Left colon (tissue), 2 donors: ENCODE results near the gene NCEH1. TPM values are rescaled to one million over a fixed set of nuclear protein-coding genes. Genes with fewer than 3 reads are reported as not detected.
"Not testable (repeated sequence)": the region's sequence is repeated elsewhere in the genome, so short reads cannot be mapped to it uniquely, and the experiment has no call there.

Experiments used
- ATAC-seq: fragments of 200-7000 bp; cut with Tn5 transposase; one replicate; pipeline ENCODE4 v1.9.1; 2020; ENCODE audit warnings: mild to moderate bottlenecking, moderate library complexity
- DNase-seq, 2 donors: peaks; one replicate each; pipeline ENCODE4 v3.0.0-alpha.2; 2020
- intact Hi-C, 2 donors: fragments of 100-400 bp; cut with DNase I in 1 of 2; cut with micrococcal nuclease in 1 of 2; formaldehyde crosslinking; loops; one replicate each; pipeline versions ENCODE4 v1.11.2 to v1.14.0; 2022; cut with DNase I, micrococcal nuclease
- total RNA-seq, 2 donors: library from RNA; stranded (reverse); fragmentation: NEBNext Ultra II Directional; extraction: Animal tissue kit (Norgen Biotek cat#: 25700); gene quantifications; one replicate each; pipeline ENCODE4 v1.2.1, GENCODE V29; 2021
- donor health status: DM: no; HTN: no; CAD: no.
- donor health status: DM: yes; HTN: yes; CAD: no.

Gene NCEH1
- total RNA-seq, 2 donors from 2014 or later: 43.3 to 49.0 TPM

- ATAC-seq (peak; percentile 87), DNase-seq (no peak)
- intact Hi-C loops: no loop called here
These were observed 22.3 kb downstream of the NCEH1 start for GRCh38 chr3:172688588-172688987.

GRCh38 chr3:172687501-172687900, 23.4 kb downstream of the NCEH1 start:
- intact Hi-C loops: no loop called here
- no peak for DNase-seq
- no peak for ATAC-seq

GRCh38 chr3:172685331-172686214, 25.3 kb downstream of the NCEH1 start:
- no peak for DNase-seq
- ATAC-seq: no peak
- intact Hi-C loops: no loop called here

- DNase-seq: no peak
- intact Hi-C loops: no loop called here
- ATAC-seq: no peak
These were observed 30.2 kb downstream of the NCEH1 start for GRCh38 chr3:172680684-172681083.

DNA sequence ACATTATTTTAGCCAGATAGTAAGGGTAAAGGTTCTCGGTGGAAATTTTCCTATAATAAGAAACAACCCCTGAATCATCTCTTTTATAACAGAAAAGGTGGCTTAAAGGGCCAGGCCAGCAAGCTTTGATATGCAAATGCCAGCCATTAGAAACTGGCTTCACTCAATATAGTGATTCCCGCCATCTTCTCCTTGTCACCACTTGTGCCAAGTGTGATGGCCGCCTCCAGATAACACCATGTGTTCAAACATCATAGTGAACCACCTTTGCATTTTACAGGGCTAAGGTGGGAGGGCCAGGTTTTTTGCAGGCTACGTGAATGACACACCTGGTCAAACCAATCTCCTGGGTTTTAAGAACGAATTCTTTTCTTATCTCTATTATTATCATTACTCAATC, 31.3 kb downstream of the NCEH1 start:
- DNase-seq (no peak), ATAC-seq (no peak)
- intact Hi-C loops: loop anchor here in 1 of 2 donors (10.0 kb wide), 1 partner anchor 1035 kb away; no protein-coding TSS in a partner anchor

DNA sequence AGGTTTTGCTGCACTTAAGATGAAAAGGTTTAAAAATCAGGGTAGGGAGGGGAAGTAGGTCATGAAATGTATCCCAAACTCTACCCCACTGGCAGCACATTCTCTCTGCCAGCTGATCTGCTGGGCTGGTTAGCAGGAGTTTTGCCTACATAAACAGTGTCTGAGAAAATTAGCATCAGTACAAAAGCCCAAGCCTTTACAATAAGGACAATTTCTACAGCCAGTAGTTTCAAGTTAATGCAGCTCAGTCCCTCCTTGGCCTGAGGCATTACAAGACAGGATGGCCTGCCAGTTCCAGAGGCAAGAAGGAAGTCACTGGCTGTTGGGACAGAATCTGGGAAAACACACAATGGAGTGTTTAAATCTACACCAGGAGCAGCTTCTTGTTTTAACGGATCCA, 32.8 kb downstream of the NCEH1 start:
- no peak for ATAC-seq
- no peak for DNase-seq
- intact Hi-C loops: loop anchor here in 1 of 2 donors (10.0 kb wide), 1 partner anchor 1033 kb away; no protein-coding TSS in a partner anchor

GRCh38 chr3:172676196-172676922, 34.5 kb downstream of the NCEH1 start:
- intact Hi-C loops: loop anchor here in 1 of 2 donors (10.0 kb wide), 1 partner anchor 1032 kb away; no protein-coding TSS in a partner anchor
- ATAC-seq (no peak), DNase-seq (no peak)

- ATAC-seq: no peak
- intact Hi-C loops: loop anchor here in 1 of 2 donors (10.0 kb wide), 1 partner anchor 1031 kb away; no protein-coding TSS in a partner anchor
- DNase-seq: no peak
These were observed 35.2 kb downstream of the NCEH1 start for GRCh38 chr3:172675441-172676193.

- peak; percentile 84 for ATAC-seq
- peak; percentile 71 to 76 for DNase-seq
- intact Hi-C loops: loop anchor here in 1 of 2 donors (10.0 kb wide), 1 partner anchor 1028 kb away; no protein-coding TSS in a partner anchor
These were observed 37.6 kb downstream of the NCEH1 start for GRCh38 chr3:172673210-172673679.

DNA sequence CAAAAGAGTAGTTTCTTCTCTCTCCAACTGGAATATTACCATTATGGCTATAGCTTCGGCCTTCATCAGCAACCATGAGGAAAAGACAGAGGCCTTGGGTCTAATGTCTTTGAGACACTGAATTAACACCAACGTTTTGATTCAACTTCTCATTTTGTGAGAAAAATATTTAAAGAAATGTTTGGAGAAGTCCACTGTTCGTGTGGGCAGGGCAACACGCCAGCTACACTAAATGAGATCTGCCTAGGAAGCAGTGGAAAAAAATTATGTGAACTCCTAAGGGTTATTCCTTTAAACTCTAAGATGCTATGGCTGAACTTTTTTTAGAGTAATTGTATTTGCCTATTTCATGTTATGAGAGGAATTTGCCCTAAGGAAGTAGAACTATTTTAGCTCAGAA, 41.8 kb downstream of the NCEH1 start:
- intact Hi-C loops: loop anchor here in 1 of 2 donors (10.0 kb wide), 1 partner anchor 184 kb away; no protein-coding TSS in a partner anchor
- DNase-seq: no peak
- ATAC-seq: no peak

- DNase-seq: peak; percentile 70 to 79
- intact Hi-C loops: loop anchor here in 1 of 2 donors (10.0 kb wide), 1 partner anchor 182 kb away; no protein-coding TSS in a partner anchor
- ATAC-seq: peak; percentile 98
These were observed 43.8 kb downstream of the NCEH1 start for GRCh38 chr3:172666873-172667694.

GRCh38 chr3:172666181-172666872, 44.5 kb downstream of the NCEH1 start:
- no peak for DNase-seq
- intact Hi-C loops: loop anchor here in 1 of 2 donors (10.0 kb wide), 1 partner anchor 182 kb away; no protein-coding TSS in a partner anchor
- peak; percentile 62 for ATAC-seq

GRCh38 chr3:172665510-172665909, 45.4 kb downstream of the NCEH1 start:
- not testable (repeated sequence) for ATAC-seq, DNase-seq
- intact Hi-C loops: loop anchor here in 1 of 2 donors (10.0 kb wide), 1 partner anchor 181 kb away; no protein-coding TSS in a partner anchor

GRCh38 chr3:172660421-172660820, 50.4 kb downstream of the NCEH1 start:
- ATAC-seq: not testable (repeated sequence)

GRCh38 chr3:172659246-172660002, 51.4 kb downstream of the NCEH1 start:
- ATAC-seq (no peak), DNase-seq (no peak)
- intact Hi-C loops: loop anchor here in 1 of 2 donors (10.0 kb wide), 1 partner anchor 175 kb away; no protein-coding TSS in a partner anchor

More at GRCh38 chr3:172660421-172660820, 50.4 kb downstream of the NCEH1 start:
- intact Hi-C loops: loop anchor here in 1 of 2 donors (10.0 kb wide), 1 partner anchor 176 kb away; no protein-coding TSS in a partner anchor
- DNase-seq: not testable (repeated sequence)
